Measurements from ENCODE around the gene PLXDC2.
"Not testable (repeated sequence)": the region's sequence is repeated elsewhere in the genome, so short reads cannot be mapped to it uniquely, and the experiment has no call there.

Gene PLXDC2

DNA sequence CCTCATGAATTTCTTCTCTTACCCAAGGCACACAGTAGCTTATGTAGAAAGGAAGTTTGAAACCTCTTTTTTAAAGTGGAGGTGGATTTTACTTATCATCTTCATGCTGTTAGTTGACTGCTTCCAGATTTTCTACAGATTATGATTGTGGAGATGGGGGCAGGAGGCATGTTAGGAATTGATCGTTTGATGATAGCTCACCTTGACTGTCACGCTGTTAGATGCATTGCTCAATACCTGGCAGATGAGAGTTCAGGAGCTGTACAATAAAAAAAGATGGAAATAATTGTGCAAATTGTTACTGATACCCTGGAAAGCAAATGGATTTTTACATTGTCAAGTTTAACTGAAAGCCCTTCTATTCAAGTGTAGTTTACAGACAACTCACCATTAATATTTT, 340.3 kb downstream of the PLXDC2 start:
- no peak overlapping the region for H3K27ac ChIP-seq
- no peak for DNase-seq (ENCODE audit: low read depth, low spot score)

GRCh38 chr10:20157314-20157713, 341.1 kb downstream of the PLXDC2 start:
- H3K27ac ChIP-seq = no peak overlapping the region
- DNase-seq (ENCODE audit: low read depth, low spot score) = no peak

DNA sequence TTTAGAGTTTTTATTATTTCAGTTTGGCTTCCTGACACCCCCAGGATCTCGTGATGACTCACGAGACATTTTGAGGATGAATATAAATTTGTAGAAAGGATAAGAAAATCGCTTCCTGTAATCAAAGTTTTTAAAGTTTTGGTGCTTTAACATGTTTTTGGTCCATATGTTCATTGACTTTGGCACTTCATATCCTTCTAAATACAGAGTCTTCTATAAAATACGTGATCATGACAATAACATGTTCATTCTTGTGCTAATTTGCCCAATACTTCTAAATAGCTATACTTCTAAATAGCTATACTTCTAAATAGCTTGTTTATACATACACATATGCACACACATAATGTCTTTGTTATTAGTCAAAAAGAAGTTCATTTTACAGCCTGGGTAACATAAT, 341.9 kb downstream of the PLXDC2 start:
- no peak for DNase-seq (ENCODE audit: low read depth, low spot score)
- no peak overlapping the region for H3K27ac ChIP-seq

- no peak for DNase-seq (ENCODE audit: low read depth, low spot score)
- no peak overlapping the region for H3K27ac ChIP-seq
Measured at GRCh38 chr10:20162123-20162522, 345.9 kb downstream of the PLXDC2 start.

GRCh38 chr10:20166096-20166675, 350.0 kb downstream of the PLXDC2 start:
- DNase-seq (ENCODE audit: low read depth, low spot score) = no peak
- no peak overlapping the region for H3K27ac ChIP-seq

DNA sequence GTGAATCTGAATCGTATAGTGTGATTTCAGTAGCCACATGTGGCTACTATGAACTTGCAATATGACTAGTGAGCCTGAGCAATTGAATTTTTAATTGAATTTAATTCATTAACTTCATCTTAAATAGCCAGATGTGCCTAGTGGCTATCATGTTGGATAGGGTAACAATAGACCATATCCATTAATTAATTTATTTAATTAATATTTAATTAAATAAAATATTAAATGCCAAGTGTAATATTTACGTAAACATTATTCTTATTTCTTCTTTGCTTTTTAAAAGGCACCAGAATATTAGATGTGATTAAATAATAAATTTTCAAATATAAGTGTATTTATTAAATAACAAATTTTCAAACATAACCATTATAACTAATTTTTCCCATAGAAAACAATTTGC, 354.4 kb downstream of the PLXDC2 start:
- DNase-seq (ENCODE audit: low read depth, low spot score) = no peak
- no peak overlapping the region for H3K27ac ChIP-seq

GRCh38 chr10:20173046-20173445, 356.8 kb downstream of the PLXDC2 start:
- H3K27ac ChIP-seq = no peak overlapping the region
- no peak for DNase-seq (ENCODE audit: low read depth, low spot score)

DNA sequence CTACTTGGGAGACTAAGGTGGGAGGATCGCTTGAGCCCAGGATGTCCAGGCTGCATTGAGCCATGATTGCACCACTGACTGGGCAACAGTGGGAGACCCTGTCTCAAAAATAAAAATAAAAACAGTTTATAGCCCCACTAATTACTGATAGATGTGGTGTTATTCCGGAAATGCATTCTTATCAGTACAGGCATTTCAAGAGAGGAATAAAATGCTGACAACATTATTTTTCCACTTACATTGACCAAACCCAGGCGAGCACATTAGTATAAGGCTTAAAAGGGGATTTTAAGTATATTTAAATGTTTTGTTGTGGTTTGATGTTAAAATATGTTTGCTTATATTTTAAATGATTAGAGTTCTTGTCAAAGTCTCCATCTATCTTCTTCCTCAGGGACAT, 359.5 kb downstream of the PLXDC2 start:
- DNase-seq (ENCODE audit: low read depth, low spot score) = no peak
- H3K27ac ChIP-seq = no peak overlapping the region

DNA sequence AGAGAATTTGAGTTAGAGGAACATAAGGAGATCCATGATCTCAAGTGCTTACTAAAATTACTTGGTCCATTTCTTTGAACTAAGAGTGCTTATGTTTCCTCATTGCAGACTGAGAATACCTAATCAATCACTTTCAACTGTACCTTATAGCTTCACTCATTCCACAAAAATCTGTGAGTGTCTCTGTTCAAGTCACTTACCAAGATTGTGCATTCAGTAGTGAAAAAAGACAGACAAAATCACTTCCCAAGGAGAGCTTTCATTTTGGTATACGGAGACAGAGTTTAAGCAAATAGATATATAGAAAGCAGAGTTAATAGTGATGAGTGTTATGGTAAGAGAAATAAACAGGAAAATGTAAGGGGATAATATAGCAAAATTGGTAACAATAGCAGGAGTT, 364.5 kb downstream of the PLXDC2 start:
- DNase-seq (ENCODE audit: low read depth, low spot score) = no peak
- H3K27ac ChIP-seq = no peak overlapping the region

GRCh38 chr10:20181434-20181833, 365.2 kb downstream of the PLXDC2 start:
- H3K27ac ChIP-seq = no peak overlapping the region
- DNase-seq (ENCODE audit: low read depth, low spot score) = no peak

DNA sequence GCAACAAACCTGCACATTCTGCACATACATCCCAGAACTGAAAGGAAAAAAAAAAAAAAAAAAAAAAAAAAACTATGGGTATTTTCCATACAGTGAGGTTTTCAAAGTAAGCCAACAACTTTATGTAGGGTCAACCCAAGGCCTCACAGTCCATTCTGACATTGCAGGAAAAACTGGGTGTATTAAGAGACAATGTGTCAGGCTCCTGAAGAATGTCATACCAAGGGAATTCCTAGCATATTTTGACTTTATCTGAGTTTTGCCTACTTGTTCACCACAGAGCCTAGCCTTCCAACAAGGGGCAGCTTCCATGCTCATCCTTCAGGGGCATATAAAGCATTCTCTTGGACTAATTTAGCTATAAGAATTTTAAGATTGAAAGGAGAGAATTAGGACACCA, 368.9 kb downstream of the PLXDC2 start:
- no peak for DNase-seq (ENCODE audit: low read depth, low spot score)
- no peak overlapping the region for H3K27ac ChIP-seq

DNA sequence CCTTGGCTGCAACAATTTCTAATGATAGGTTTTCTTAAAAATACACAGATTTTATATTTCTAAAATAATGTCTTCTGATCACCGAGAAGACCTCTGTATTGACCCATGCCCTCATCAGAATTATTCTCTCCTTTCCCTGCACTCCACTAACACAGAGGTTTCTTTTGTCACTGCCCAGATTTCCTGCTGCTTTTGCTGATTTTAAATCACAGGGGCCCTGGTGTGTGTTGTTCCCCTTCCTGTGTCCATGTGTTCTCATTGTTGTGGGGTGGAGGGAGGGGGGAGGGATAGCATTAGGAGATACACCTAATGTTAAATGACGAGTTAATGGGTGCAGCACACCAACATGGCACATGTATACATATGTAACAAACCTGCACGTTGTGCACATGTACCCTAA, 375.2 kb downstream of the PLXDC2 start:
- not testable (repeated sequence) for H3K27ac ChIP-seq; DNase-seq (ENCODE audit: low read depth, low spot score)

DNA sequence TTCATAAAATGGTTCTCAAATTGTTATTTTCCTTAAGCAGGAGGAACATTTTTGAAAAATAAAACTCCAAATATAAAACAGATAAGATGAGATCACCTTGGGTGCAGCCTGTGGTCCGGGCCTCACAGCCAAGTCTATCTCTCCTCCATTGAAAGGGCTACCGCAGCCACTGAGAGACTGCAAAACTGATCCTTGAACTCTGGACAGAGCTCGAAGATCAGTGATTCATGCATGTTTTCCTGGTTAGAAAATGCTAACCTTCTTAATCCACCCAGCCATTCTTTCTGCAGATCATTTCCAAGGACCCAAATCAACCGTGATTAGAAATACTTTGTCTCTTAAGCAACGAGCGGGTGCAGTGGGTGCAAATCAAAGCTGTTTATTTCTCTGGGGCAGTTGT, 378.8 kb downstream of the PLXDC2 start:
- DNase-seq (ENCODE audit: low read depth, low spot score) = no peak
- H3K27ac ChIP-seq = no peak overlapping the region

DNA sequence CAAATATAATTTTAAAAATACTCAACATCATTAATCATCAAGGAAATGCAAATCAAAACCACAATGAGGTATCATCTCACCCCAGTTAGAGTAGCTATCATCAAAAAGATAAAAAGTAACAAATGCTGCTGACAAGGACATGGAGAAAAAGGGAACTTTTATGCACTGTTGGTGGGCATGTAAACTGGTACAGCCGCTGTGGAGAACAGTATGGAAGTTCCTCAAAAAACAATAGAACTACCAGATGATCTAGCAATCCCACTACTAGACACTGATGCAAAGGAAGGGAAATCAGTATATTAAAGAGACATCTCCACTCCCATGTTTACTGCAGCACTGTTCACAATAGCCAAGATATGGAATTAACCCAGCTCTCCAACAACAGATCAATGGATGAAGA, 384.5 kb downstream of the PLXDC2 start:
- DNase-seq (ENCODE audit: low read depth, low spot score) = no peak
- no peak overlapping the region for H3K27ac ChIP-seq

DNA sequence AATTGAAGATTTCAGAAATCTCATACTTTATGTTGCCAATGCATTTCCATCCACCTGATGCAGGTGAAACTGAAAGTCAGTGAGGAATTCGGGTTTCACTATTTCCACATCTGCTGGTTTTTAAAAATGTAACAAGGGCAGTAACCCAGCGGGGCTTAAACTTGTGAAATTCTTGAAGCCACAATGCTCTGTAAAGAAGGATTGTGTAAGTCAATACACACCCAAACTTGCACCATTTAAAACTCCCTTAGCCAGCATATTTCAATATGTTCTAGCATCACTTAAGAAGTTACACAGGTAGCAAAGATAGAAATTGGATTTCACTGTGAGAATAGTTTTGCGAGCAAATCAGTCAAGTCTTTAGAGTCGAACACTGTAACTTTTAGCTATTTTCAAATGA, 386.1 kb downstream of the PLXDC2 start:
- H3K27ac ChIP-seq = no peak overlapping the region
- no peak for DNase-seq (ENCODE audit: low read depth, low spot score)

- H3K27ac ChIP-seq = no peak overlapping the region
- no peak for DNase-seq (ENCODE audit: low read depth, low spot score)
Measured at GRCh38 chr10:20207653-20208052, 391.4 kb downstream of the PLXDC2 start.

DNA sequence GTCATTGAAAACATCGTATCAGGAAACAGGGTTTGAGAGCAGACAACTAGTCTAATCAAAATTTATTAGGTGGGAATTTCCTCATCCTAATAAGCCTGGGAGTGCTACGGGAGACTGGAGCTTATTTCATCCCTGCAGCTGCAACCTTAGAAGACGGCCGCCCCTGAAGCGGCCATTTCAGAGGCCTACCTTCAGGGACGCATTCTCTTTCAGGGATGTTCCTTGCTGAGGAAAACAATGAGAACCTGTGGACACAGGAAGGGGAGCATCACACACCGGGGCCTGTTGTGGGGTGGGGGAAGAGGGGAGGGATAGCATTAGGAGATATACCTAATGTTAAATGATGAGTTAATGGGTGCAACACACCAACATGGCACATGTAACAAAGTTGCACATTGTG, 392.9 kb downstream of the PLXDC2 start:
- not testable (repeated sequence) for H3K27ac ChIP-seq

DNA sequence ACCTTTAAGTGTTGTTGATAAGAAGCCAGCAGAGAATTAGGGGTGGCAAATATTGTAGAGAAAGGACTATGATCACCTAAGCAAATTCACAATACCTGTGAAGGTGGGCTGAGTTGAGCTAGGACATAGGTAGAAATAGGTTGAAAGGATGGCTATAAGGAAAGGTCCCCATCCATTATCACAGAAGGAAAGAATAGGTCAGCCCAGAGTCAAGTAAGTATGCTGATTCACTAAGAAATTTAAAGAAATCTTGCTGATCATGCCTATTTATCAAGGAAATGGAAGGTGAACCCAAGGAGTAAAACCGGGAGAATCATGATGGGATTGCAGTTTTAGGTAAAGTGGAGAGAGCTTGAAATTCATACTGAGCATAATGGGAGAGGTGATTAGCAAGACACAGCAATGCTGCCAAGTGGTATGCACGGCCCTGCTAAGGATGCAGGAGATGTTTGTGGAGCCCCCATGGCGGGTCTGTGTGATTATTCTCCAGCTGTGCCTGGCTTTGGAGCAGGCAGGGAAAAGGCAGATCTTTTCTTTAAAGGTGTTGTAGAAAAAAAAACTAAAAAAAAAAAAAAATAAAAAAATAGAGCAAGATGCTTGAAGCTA, 399.4 kb downstream of the PLXDC2 start:
- H3K27ac ChIP-seq = no peak overlapping the region
- no peak for DNase-seq (ENCODE audit: low read depth, low spot score)

More for the DNA sequence above, 392.9 kb downstream of the PLXDC2 start:
- not testable (repeated sequence) for DNase-seq (ENCODE audit: low read depth, low spot score)

- H3K27ac ChIP-seq = no peak overlapping the region
- DNase-seq (ENCODE audit: low read depth, low spot score) = no peak
Measured at GRCh38 chr10:20221356-20221755, 405.1 kb downstream of the PLXDC2 start.

DNA sequence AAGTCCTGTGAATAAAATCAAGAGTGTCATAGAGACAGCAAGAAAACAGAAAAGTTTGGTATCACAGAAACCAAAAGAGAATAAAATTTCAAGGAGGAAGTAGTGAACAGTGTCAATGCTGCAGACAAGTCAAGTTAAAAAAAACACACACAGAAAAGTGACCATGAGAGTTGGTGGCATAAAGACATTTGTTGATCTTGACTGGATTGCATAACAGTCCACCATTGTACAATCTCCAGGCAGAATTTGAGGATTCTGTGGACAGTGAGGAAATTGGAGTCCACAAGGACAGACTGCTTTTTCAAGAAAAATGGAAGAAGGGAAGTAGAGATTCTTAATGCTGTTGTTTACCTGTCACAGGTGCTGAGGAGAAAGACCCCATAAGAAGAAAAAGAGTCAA, 412.5 kb downstream of the PLXDC2 start:
- DNase-seq (ENCODE audit: low read depth, low spot score) = no peak
- H3K27ac ChIP-seq = no peak overlapping the region

DNA sequence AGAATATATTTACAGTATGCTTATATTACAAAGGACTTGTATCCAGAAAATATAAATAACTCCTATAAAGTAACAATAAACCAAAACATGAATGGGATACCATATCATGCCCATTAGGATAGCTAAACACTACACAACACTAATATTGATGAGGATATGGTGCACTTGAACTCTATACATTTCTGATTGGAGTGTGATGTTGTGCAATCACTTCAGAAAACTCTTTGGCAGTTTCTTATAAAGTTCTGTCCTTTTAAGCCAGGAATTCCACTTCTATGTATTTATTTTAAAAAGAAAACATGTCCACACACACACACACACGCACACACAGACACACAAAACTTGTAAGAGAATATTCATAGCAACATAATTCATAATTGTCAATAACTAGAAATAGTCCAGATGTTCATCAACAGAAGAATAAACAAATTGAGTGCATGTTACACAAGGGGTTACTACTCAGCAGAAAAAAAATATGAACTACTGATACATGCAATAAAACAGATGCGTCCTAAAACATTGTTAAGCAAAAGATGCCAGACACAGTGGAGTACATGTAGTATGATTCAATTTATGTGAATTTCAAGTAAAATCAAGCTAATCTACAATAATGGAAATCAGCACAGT, 416.0 kb downstream of the PLXDC2 start:
- no peak overlapping the region for H3K27ac ChIP-seq
- no peak for DNase-seq (ENCODE audit: low read depth, low spot score)

DNA sequence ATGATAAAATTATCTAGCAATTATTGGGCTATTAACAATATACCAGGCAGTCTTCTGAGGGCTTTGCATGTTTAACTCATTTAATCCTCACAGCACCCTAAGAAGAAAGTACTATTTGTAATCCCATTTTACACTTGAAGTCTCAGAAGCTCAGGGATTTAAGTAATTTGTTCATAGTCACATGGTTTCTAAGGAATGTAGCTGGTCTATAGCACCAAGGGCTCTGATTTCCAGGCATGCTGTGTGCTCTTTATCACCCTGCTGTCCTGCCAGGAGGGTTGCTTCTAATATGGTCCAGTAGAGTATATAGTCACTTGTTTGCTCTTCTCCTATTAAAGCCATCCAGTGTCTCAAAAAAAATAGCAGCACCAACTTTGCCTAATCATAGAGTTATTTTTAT, 417.2 kb downstream of the PLXDC2 start:
- no peak overlapping the region for H3K27ac ChIP-seq
- no peak for DNase-seq (ENCODE audit: low read depth, low spot score)

All from epithelial cell of prostate (primary cell).